Bronchial epithelial cell (primary cell): ENCODE data around the gene LCA5. TPM values are rescaled to one million over a fixed set of nuclear protein-coding genes. Genes with fewer than 3 reads are reported as not detected.
A peak's percentile ranks its signal among the peaks of the same experiment; 100 is the strongest.

ENCODE experiments used
- DNase-seq: peaks from one replicate; pipeline ENCODE4 v3.0.0-alpha.2; 2010; ENCODE audit warnings: low read depth
- FAIRE-seq: peaks from 2 replicates; lab custom pipeline; 2011; peaks lifted over from hg19 to GRCh38; lab: Jason Lieb, UNC
- H3K27me3 ChIP-seq: 2 replicates; pipeline ENCODE4 v1.5.1; 2011; ENCODE audit warnings: low read length; ENCODE audit not compliant: control insufficient read depth, insufficient read depth
- H3K36me3 ChIP-seq: 2 replicates; pipeline ENCODE4 v1.5.1; 2011; ENCODE audit warnings: low read length; ENCODE audit not compliant: control insufficient read depth, insufficient read depth
- H3K4me3 ChIP-seq: 2 replicates; pipeline ENCODE4 v1.5.1; 2011; ENCODE audit warnings: mild to moderate bottlenecking, low read depth, low read length, control low read depth
- total RNA-seq: library from RNA; depleted of rRNA; stranded (reverse); fragments of >200 nt; gene quantifications from 2 replicates; pipeline ENCODE4 v1.2.1, GENCODE V29; 2014
- TF ChIP-seq, protein P1 (sequence below): IDR thresholded peaks from 2 replicates; pipeline ENCODE4 v1.5.1; 2011; ENCODE audit warnings: mild to moderate bottlenecking, moderate library complexity, low read length, control low read depth, inconsistent platforms; ENCODE audit not compliant: insufficient read depth, severe bottlenecking

LCA5 gene
- total RNA-seq, 1 donor from 2014 or later, result 2.9 TPM

DNA sequence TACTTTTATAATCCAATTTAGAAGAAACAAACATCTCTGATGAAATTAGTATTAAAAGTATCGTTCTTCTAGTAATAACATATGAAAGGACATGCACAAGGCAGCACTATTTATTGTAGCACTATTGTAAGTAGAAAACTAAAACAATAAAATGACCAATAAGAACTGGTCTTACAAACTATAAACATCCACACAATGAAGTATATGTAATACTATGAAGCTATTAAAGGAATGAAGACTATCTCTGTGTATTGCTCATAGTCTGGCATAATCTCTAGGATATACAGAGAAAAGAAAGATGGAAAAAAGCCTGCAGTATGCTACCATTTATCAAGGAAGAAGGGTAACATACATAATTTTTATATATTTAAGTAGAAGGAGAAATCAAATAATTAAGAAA is 16.7 kb downstream of the LCA5 start:
- TF ChIP-seq, protein P1, sequence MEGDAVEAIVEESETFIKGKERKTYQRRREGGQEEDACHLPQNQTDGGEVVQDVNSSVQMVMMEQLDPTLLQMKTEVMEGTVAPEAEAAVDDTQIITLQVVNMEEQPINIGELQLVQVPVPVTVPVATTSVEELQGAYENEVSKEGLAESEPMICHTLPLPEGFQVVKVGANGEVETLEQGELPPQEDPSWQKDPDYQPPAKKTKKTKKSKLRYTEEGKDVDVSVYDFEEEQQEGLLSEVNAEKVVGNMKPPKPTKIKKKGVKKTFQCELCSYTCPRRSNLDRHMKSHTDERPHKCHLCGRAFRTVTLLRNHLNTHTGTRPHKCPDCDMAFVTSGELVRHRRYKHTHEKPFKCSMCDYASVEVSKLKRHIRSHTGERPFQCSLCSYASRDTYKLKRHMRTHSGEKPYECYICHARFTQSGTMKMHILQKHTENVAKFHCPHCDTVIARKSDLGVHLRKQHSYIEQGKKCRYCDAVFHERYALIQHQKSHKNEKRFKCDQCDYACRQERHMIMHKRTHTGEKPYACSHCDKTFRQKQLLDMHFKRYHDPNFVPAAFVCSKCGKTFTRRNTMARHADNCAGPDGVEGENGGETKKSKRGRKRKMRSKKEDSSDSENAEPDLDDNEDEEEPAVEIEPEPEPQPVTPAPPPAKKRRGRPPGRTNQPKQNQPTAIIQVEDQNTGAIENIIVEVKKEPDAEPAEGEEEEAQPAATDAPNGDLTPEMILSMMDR, result no peak
- FAIRE-seq (no peak), DNase-seq (no peak)
- Histone ChIP-seq H3K36me3 (no peaks in the 10 kb centered on the region), H3K27me3 (no peaks in the 10 kb centered on the region), H3K4me3 (no peak overlapping the region)

DNA sequence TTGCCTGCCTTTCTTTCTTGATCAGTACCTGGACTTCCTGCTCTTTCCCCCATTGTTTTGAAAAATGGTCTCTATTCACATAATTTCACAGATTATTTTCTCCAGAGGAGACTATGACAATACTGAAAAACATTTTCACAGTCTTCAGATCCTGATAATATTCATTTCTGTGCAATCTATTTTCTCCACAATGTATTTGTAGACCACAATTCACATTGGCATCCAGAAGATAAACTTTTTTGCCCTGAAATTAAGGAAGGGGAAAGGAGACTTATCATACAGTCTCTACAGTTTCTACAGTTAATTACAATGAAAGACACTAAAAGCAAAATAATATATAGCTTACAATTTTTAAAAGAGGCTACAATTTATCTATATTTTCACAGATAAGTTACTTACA is 18.4 kb downstream of the LCA5 start:
- DNase-seq (no peak), FAIRE-seq (no peak)
- no peak overlapping the region for H3K4me3 ChIP-seq
- TF ChIP-seq, protein P1, result no peak
- H3K36me3 ChIP-seq, result no peaks in the 10 kb centered on the region
- H3K27me3 ChIP-seq, result no peaks in the 10 kb centered on the region

DNA sequence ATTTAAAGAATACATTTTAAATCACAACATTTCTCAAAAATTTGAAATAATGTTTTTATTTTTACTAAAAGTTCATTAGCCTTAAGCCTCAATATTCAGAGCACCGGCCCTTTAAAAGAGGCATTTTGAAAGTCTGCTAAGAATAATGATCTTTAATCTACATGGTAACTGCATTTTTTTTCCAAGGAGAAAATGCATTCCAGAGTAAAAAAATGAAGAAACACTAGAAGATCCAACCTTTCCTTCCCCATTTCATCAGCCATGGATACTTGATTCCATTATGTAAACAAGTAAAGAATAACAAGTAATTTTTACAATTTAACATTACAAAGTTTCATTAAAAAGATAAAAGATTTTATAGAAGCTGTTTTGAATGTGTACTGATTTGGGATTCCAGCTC is 21.8 kb downstream of the LCA5 start:
- Histone ChIP-seq H3K4me3 (no peak overlapping the region), H3K27me3 (no peaks in the 10 kb centered on the region), H3K36me3 (no peaks in the 10 kb centered on the region)
- FAIRE-seq, result no peak
- TF ChIP-seq, protein P1, result no peak
- DNase-seq, result no peak

DNA sequence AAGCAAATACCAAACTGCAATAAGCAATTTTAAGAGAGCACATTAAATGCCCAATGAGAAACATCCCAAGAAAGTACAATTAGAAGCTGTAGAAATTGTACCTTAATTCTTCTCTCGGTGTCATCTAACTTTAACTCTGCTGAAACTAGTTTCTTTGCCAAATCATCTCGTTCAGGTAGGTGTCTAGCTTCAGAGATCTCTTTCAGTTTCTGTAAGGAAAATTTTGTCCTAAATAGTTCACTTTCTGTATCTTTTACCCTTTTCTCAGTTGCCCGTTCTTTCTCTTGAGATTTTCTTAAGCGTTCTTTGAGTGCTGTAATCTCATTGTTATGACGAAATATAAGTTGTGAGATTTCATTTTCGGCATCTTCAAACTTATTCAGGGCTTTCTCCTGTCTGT is 24.1 kb downstream of the LCA5 start:
- no peaks in the 10 kb centered on the region for H3K36me3 ChIP-seq
- H3K4me3 ChIP-seq, result peak overlapping the region; percentile 4
- FAIRE-seq (no peak), DNase-seq (no peak)
- H3K27me3 ChIP-seq, result no peaks in the 10 kb centered on the region
- TF ChIP-seq, protein P1, result no peak

DNA sequence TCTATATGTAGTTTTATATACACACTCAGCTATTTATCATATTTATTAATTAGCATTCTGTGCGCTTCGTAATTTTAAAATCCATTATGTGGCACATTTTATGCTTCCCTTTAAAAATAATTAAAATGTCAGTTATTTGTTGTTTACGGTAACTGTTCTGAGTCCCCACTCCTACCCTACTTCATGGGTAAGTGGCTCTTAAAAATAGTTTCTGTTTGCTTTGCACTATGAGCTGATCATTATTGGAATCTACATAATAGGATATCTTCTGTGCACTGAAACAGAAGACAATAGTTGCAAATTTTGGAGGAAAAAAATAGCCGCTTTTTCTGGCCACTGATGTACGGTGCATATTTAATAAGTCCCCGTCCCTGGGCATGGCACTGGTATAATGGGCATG is 25.2 kb downstream of the LCA5 start:
- H3K27me3 ChIP-seq, result no peaks in the 10 kb centered on the region
- no peaks in the 10 kb centered on the region for H3K36me3 ChIP-seq
- no peak overlapping the region for H3K4me3 ChIP-seq
- DNase-seq, result no peak
- TF ChIP-seq, protein P1, result no peak
- no peak for FAIRE-seq

DNA sequence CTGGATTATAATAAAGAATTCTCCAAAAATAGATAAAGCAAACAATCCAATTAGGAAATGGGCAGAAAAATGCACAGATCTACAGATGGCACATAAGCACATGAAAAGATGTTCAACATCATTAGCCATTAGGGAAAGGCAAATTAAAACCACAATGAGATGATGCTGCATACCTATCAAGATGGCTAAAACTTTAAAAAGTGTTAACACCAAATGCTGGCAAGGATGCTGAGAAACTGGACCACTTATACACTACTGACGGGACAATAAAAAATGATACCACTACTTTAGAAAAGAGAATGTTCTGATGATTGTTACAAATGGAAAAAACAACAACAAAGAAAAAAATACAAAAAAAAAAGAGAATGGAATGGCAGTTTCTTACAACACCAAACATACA is 26.5 kb downstream of the LCA5 start:
- FAIRE-seq, result no peak
- TF ChIP-seq, protein P1, result no peak
- H3K4me3 ChIP-seq, result no peak overlapping the region
- H3K36me3 ChIP-seq, result no peaks in the 10 kb centered on the region
- no peaks in the 10 kb centered on the region for H3K27me3 ChIP-seq
- no peak for DNase-seq
